ENCODE data around the gene ATM.

DNA sequence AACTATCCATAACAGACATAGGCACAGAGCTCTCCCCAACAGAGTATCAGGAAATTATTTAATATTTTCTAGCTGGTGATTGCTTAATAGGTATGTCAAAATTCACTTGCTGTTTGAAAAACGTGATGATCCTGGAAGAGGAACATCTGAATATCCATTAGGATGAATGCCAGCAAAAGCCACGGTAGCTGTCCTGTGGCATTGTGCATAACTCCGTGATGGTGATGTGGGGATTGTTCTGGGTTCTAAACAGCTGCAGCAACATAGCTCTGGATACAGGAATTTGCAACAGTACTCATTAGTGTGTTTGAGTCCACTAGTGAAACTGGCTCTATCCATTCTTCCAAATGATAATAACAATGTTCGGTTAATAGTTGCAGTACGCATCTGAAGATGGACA, 165.7 kb downstream of the ATM start:
- TF ChIP-seq, protein P1, sequence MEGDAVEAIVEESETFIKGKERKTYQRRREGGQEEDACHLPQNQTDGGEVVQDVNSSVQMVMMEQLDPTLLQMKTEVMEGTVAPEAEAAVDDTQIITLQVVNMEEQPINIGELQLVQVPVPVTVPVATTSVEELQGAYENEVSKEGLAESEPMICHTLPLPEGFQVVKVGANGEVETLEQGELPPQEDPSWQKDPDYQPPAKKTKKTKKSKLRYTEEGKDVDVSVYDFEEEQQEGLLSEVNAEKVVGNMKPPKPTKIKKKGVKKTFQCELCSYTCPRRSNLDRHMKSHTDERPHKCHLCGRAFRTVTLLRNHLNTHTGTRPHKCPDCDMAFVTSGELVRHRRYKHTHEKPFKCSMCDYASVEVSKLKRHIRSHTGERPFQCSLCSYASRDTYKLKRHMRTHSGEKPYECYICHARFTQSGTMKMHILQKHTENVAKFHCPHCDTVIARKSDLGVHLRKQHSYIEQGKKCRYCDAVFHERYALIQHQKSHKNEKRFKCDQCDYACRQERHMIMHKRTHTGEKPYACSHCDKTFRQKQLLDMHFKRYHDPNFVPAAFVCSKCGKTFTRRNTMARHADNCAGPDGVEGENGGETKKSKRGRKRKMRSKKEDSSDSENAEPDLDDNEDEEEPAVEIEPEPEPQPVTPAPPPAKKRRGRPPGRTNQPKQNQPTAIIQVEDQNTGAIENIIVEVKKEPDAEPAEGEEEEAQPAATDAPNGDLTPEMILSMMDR (IDR thresholded peaks at IDR 0.05; ENCODE audit: insufficient read depth, low read length) = no peak
- TF ChIP-seq POLR2AphosphoS5 (IDR thresholded peaks at IDR 0.05; ENCODE audit: low read depth) (no peak), SPI1 (IDR thresholded peaks at IDR 0.05; ENCODE audit: borderline replicate concordance, low read depth) (no peak)
- TF ChIP-seq, protein P2, sequence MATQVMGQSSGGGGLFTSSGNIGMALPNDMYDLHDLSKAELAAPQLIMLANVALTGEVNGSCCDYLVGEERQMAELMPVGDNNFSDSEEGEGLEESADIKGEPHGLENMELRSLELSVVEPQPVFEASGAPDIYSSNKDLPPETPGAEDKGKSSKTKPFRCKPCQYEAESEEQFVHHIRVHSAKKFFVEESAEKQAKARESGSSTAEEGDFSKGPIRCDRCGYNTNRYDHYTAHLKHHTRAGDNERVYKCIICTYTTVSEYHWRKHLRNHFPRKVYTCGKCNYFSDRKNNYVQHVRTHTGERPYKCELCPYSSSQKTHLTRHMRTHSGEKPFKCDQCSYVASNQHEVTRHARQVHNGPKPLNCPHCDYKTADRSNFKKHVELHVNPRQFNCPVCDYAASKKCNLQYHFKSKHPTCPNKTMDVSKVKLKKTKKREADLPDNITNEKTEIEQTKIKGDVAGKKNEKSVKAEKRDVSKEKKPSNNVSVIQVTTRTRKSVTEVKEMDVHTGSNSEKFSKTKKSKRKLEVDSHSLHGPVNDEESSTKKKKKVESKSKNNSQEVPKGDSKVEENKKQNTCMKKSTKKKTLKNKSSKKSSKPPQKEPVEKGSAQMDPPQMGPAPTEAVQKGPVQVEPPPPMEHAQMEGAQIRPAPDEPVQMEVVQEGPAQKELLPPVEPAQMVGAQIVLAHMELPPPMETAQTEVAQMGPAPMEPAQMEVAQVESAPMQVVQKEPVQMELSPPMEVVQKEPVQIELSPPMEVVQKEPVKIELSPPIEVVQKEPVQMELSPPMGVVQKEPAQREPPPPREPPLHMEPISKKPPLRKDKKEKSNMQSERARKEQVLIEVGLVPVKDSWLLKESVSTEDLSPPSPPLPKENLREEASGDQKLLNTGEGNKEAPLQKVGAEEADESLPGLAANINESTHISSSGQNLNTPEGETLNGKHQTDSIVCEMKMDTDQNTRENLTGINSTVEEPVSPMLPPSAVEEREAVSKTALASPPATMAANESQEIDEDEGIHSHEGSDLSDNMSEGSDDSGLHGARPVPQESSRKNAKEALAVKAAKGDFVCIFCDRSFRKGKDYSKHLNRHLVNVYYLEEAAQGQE (IDR thresholded peaks at IDR 0.05; ENCODE audit: insufficient replicate concordance, low read depth) = no peak
